AG04450 (cell line): ENCODE data around the gene TOM1. TPM values are rescaled to one million over a fixed set of nuclear protein-coding genes. Genes with fewer than 3 reads are reported as not detected.
A peak's percentile ranks its signal among the peaks of the same experiment; 100 is the strongest.

Experiments
- CTCF ChIA-PET: fragments of 300-600, 350-600 bp; formaldehyde crosslinking; extraction: SDS; loops from one replicate; lab custom pipeline; 2022; ENCODE audit warnings: antibody characterized with exemption, inconsistent platforms; lab: Charles Lee
- POLR2A ChIA-PET: fragments of 350-600 bp; formaldehyde crosslinking; extraction: SDS; loops from one replicate; lab custom pipeline; 2021; ENCODE audit warnings: antibody characterized with exemption, inconsistent platforms; lab: Yijun Ruan, JAX
- DNase-seq: peaks from one replicate; pipeline ENCODE4 v3.0.0-alpha.2; 2011; ENCODE audit warnings: low read depth, low spot score
- H3K27ac ChIP-seq: one replicate; pipeline ENCODE4 v1.5.1; 2012; ENCODE audit warnings: low read depth, low read length, control low read depth
- H3K27me3 ChIP-seq: one replicate; pipeline ENCODE4 v1.6.0; 2012; ENCODE audit warnings: low read length; ENCODE audit not compliant: control insufficient read depth, insufficient read depth
- H3K4me3 ChIP-seq: 2 replicates; pipeline ENCODE4 v1.5.1; 2011; ENCODE audit warnings: mild to moderate bottlenecking, low read depth, low read length, control low read depth
- H3K9me3 ChIP-seq: 2 replicates; pipeline ENCODE4 v1.5.1; 2012; ENCODE audit warnings: low read length; ENCODE audit not compliant: control insufficient read depth, insufficient read depth
- polyA plus RNA-seq: library from polyadenylated mRNA; depleted of rRNA; stranded (reverse); fragments of >200 nt; gene quantifications from 2 replicates; pipeline ENCODE4 v1.2.3, GENCODE V29; 2011
- TF ChIP-seq, protein P1 (sequence below): IDR thresholded peaks from 2 replicates; pipeline ENCODE4 v1.5.1; 2011; ENCODE audit warnings: low read depth, low read length, control low read depth, inconsistent platforms

The TOM1 gene
- polyA plus RNA-seq, 1 experiment: 40.0 TPM

DNA sequence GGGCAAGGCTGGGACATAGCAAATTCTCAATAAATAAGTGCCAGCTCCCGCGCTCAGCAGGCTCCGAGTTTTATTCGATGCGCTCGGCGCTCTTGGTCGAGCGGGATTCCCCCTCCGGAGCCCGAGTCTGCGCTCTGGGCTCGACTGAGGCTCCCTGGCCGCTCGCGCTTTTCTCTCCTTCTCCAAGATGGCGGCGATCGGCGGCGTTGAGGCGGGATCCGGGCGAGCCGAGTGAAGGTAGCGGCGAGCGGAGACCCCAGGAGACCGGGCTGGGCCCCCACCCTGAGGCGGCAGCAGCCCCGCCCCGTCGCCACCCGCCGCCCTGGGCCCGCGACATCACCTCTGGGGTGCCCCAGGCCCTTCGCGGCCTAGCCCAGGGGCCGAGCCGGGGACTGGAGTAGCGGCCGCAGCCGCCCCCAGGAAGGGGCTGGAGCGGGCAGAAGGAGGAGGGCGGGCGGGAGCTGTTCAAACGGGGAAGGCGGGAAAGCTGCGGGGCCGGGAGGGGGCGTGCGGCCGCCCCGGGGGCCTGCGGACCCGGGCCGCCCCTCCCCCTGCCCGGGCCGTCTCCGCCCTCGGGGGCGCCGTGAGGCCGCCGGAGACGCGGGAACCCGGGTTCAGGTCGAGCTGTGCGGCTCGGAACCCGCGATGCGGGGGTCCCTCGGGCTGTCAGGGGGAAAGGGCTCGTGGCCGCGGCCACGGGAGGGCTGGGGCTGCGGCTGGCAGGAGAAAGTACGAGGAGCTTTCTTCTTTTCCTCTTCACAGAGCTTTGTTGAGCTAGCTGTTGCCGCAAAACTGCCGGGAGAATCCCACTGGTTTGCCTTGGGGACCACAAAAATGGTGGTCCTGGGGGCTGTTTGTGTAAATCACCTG, 42.1 kb upstream of the TOM1 start, which contains the start of gene HMGXB4:
Gene HMGXB4 (plus strand): TSS at position 173 of the 870 bp plus-strand sequence. CDS start 4,898 bp downstream, outside the sequence.
- H3K27ac ChIP-seq: peak within 1 kb of the TSS; percentile 47
- no peaks in the 10 kb centered on the region for H3K27me3 ChIP-seq
- POLR2A ChIA-PET: interaction anchor here (1.6 kb wide), 1 partner anchor 42 kb away, joined by 9 read pairs; the partner anchor contains the start of gene TOM1
- TF ChIP-seq, protein P1, sequence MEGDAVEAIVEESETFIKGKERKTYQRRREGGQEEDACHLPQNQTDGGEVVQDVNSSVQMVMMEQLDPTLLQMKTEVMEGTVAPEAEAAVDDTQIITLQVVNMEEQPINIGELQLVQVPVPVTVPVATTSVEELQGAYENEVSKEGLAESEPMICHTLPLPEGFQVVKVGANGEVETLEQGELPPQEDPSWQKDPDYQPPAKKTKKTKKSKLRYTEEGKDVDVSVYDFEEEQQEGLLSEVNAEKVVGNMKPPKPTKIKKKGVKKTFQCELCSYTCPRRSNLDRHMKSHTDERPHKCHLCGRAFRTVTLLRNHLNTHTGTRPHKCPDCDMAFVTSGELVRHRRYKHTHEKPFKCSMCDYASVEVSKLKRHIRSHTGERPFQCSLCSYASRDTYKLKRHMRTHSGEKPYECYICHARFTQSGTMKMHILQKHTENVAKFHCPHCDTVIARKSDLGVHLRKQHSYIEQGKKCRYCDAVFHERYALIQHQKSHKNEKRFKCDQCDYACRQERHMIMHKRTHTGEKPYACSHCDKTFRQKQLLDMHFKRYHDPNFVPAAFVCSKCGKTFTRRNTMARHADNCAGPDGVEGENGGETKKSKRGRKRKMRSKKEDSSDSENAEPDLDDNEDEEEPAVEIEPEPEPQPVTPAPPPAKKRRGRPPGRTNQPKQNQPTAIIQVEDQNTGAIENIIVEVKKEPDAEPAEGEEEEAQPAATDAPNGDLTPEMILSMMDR: no peak
- H3K4me3 ChIP-seq: peak within 1 kb of the TSS; percentile 78
- CTCF ChIA-PET: interaction anchor here (0.9 to 1.7 kb wide), 2 partner anchors 11 to 26 kb away, joined by 3 to 4 read pairs; no protein-coding TSS in a partner anchor
- DNase-seq: peak; percentile 73
- H3K9me3 ChIP-seq: no peaks in the 10 kb centered on the region

DNA sequence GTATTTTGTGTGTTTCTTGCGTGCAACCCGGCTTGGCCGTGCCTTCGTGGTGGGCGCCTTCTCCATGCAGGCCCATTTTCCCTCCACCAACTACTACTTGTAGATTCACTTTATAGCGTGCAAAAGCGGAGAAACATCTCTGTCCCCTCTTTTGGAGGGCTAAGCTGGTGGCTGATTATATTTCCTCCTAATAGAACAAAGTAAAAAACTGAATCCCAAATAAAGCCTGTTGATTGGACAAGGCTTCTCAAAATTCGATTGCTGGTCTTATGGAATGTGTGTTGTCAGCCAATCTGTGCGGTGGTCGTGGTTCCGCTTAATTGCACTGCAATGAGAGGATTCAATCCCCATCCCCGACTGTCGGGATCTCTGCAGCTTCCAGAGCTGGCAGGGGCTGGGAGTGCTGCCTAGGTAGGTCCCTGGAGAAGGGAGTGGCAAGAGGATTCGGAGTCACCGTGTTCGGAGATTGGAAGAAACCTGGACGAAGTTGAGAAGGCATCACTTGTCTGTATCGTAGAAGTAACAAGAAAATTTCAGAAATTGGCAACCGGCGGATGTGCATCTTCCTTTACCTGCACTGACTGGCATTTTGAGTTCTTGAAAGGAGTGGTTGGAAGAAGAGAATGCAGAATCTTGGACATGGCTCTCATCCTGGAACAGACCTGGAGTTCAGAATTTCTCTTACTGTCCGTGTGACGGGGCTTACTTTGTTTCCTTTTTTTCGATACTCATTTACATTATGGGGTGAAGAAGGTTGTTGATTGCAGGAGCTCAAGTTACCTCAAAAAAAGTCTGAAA, 41.3 kb upstream of the TOM1 start:
- peak overlapping the region; percentile 78 for H3K4me3 ChIP-seq
- ChIA-PET POLR2A (interaction anchor here (1.6 kb wide), 1 partner anchor 42 kb away, joined by 9 read pairs; the partner anchor contains the start of gene TOM1), CTCF (interaction anchor here (0.9 to 1.7 kb wide), 2 partner anchors 10 to 27 kb away, joined by 3 to 4 read pairs; no protein-coding TSS in a partner anchor)
- DNase-seq: no peak
- no peaks in the 10 kb centered on the region for H3K27me3 ChIP-seq
- peak overlapping the region; percentile 47 for H3K27ac ChIP-seq
- TF ChIP-seq, protein P1: no peak
- H3K9me3 ChIP-seq: no peaks in the 10 kb centered on the region

DNA sequence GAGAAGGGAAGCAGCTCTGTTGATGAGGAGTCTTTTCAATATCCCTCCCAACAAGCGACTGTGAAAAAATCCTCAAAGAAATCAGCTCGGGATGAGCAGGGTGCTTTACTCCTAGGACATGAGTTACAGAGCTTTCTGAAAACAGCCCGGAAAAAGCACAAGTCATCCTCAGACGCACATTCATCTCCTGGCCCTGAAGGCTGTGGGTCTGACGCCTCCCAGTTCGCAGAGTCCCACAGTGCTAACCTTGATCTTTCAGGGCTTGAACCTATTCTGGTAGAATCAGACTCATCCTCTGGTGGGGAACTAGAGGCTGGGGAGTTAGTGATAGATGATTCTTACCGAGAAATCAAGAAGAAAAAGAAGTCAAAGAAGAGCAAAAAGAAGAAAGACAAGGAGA, 34.7 kb upstream of the TOM1 start:
- Histone ChIP-seq H3K4me3 (no peak overlapping the region), H3K9me3 (no peaks in the 10 kb centered on the region), H3K27ac (no peak overlapping the region), H3K27me3 (no peaks in the 10 kb centered on the region)
- TF ChIP-seq, protein P1: no peak
- no peak for DNase-seq
- CTCF ChIA-PET: no interaction called here
- POLR2A ChIA-PET: no interaction called here

DNA sequence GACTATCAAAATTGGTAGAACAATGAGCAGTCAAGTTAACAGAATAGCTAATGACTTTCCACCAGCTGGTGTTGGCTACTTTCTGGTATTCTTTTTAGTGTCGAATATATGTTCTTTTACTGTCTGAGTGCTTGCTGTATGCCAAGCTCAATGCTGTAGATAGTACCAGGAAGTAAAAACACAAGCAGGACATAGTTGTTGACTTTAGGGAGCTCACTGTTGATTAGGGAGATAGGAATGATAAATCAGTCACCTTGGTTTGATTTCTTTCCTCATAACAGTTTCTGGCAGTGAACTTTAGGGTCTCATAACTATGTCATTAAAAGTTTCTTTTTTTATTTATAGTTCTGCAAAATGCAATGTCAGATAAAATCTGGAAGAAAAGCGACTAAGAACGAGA, 33.4 kb upstream of the TOM1 start:
- ChIA-PET CTCF (interaction anchor here (0.6 kb wide), 1 partner anchor 1423 kb away, joined by 3 read pairs; no protein-coding TSS in a partner anchor), POLR2A (no interaction called here)
- Histone ChIP-seq H3K9me3 (no peaks in the 10 kb centered on the region), H3K4me3 (no peak overlapping the region), H3K27ac (no peak overlapping the region), H3K27me3 (no peaks in the 10 kb centered on the region)
- TF ChIP-seq, protein P1: no peak
- no peak for DNase-seq
